ENCODE results near the gene LYPD6B.

LYPD6B gene

GRCh38 chr2:149161481-149162225, 123.2 kb downstream of the LYPD6B start:
- no peak for DNase-seq (ENCODE audit: low read depth)

- no peak for DNase-seq (ENCODE audit: low read depth)
These were observed 125.8 kb downstream of the LYPD6B start for GRCh38 chr2:149164296-149164695.

GRCh38 chr2:149164827-149165226, 126.3 kb downstream of the LYPD6B start:
- no peak for DNase-seq (ENCODE audit: low read depth)

- peak; percentile 33 for DNase-seq (ENCODE audit: low read depth)
These were observed 128.7 kb downstream of the LYPD6B start for GRCh38 chr2:149167001-149167780.

- no peak for DNase-seq (ENCODE audit: low read depth)
These were observed 129.4 kb downstream of the LYPD6B start for GRCh38 chr2:149167941-149168340.

GRCh38 chr2:149169656-149170055, 131.2 kb downstream of the LYPD6B start:
- no peak for DNase-seq (ENCODE audit: low read depth)

- DNase-seq (ENCODE audit: low read depth) = no peak
These were observed 131.7 kb downstream of the LYPD6B start for GRCh38 chr2:149170156-149170555.

GRCh38 chr2:149170911-149171310, 132.4 kb downstream of the LYPD6B start:
- no peak for DNase-seq (ENCODE audit: low read depth)

GRCh38 chr2:149173220-149173619, 134.7 kb downstream of the LYPD6B start:
- DNase-seq (ENCODE audit: low read depth) = no peak

GRCh38 chr2:149175956-149176355, 137.5 kb downstream of the LYPD6B start:
- DNase-seq (ENCODE audit: low read depth) = no peak

- DNase-seq (ENCODE audit: low read depth) = no peak
These were observed 140.1 kb downstream of the LYPD6B start for GRCh38 chr2:149178612-149179011.

GRCh38 chr2:149180226-149180875, 141.9 kb downstream of the LYPD6B start:
- DNase-seq (ENCODE audit: low read depth) = no peak

- no peak for DNase-seq (ENCODE audit: low read depth)
These were observed 144.7 kb downstream of the LYPD6B start for GRCh38 chr2:149183187-149183586.

- DNase-seq (ENCODE audit: low read depth) = no peak
These were observed 146.5 kb downstream of the LYPD6B start for GRCh38 chr2:149184991-149185390.

GRCh38 chr2:149185942-149186490, 147.5 kb downstream of the LYPD6B start:
- no peak for DNase-seq (ENCODE audit: low read depth)

GRCh38 chr2:149187057-149187456, 148.6 kb downstream of the LYPD6B start:
- no peak for DNase-seq (ENCODE audit: low read depth)

GRCh38 chr2:149188291-149188690, 149.8 kb downstream of the LYPD6B start:
- no peak for DNase-seq (ENCODE audit: low read depth)

GRCh38 chr2:149189769-149190168, 151.3 kb downstream of the LYPD6B start:
- no peak for DNase-seq (ENCODE audit: low read depth)

- no peak for DNase-seq (ENCODE audit: low read depth)
These were observed 153.4 kb downstream of the LYPD6B start for GRCh38 chr2:149191915-149192314.

- DNase-seq (ENCODE audit: low read depth) = no peak
These were observed 153.9 kb downstream of the LYPD6B start for GRCh38 chr2:149192427-149192826.

- no peak for DNase-seq (ENCODE audit: low read depth)
These were observed 161.6 kb downstream of the LYPD6B start for GRCh38 chr2:149200109-149200520.

- no peak for DNase-seq (ENCODE audit: low read depth)
These were observed 166.2 kb downstream of the LYPD6B start for GRCh38 chr2:149204686-149205085.

GRCh38 chr2:149205143-149205542, 166.6 kb downstream of the LYPD6B start:
- no peak for DNase-seq (ENCODE audit: low read depth)

All from activated T-cell treated with anti-CD3 and anti-CD28 coated beads for 24 hours (primary cell).